Right lobe of liver (tissue), 4 donors: ENCODE measurements around the gene CPO.

Source experiments
- CTCF ChIP-seq, 4 donors: fragments of 200-600 bp in 3 of 4; fragments of 450-650 bp in 1 of 4; IDR thresholded peaks; one replicate each; pipeline versions ENCODE4 v1.5.1 to v1.8.0; 2016 to 2022; ENCODE audit warnings: antibody characterized with exemption in 4 of 4, mild to moderate bottlenecking in 2 of 4
- POLR2A ChIP-seq: fragments of 450-650 bp; IDR thresholded peaks from one replicate; pipeline ENCODE4 v1.6.1; 2017; ENCODE audit warnings: antibody characterized with exemption, mild to moderate bottlenecking
- donor health status: DM: no; HTN: no; CAD: no.
- donor health status: DM: no; HTN: no; CAD: no.
- donor health status: DM: no; HTN: yes; CAD: no.

- TF ChIP-seq POLR2A (no peak), CTCF (IDR thresholded peaks at IDR 0.05) (no peak)
Observed at GRCh38 chr2:206996556-206997065, 57.3 kb downstream of the CPO start.
